ENCODE results near the gene TNFAIP8. TPM values are rescaled to one million over a fixed set of nuclear protein-coding genes. Genes with fewer than 3 reads are reported as not detected.

Gene TNFAIP8
- polyA plus RNA-seq, 1 of the 3 experiments (the other 2 are of a cell fraction), result 31.3 TPM

- Histone ChIP-seq H3K27me3 (ENCODE audit: insufficient read depth) (no peaks in the 10 kb centered on the region), H3K9me2 (no peaks in the 10 kb centered on the region), H3K9me3 (no peaks in the 10 kb centered on the region), H3K36me3 (replicated peaks in 1 of 2; ENCODE audit: control insufficient read depth in 1 of 2, insufficient read depth in 2 of 2, low read length in 1 of 2) (no peaks in the 10 kb centered on the region), H4K20me1 (ENCODE audit: insufficient read depth) (no peaks in the 10 kb centered on the region), H3F3A (replicated peaks; ENCODE audit: insufficient read depth) (peaks cover 5% of the 10 kb centered on the region), H3K4me2 (no peak overlapping the region), H3K27ac (ENCODE audit: low read depth in 2 of 2, low read length in 1 of 2) (no peak overlapping the region), H3K9ac (no peak overlapping the region), H3K79me2 (ENCODE audit: insufficient read depth) (peaks cover 15% of the 10 kb centered on the region), H2AFZ (ENCODE audit: low read depth) (no peak overlapping the region), H3K4me1 (ENCODE audit: control insufficient read depth in 1 of 2, insufficient read depth in 2 of 2, low read depth in 1 of 2, low read length in 1 of 2) (peaks cover 4 to 20% of the 10 kb centered on the region in 2 experiments; a peak in 2 of 4 replicates), H3K4me3 (ENCODE audit: low read depth in 2 of 2, low read length in 1 of 2) (no peak overlapping the region)
- TF ChIP-seq RAD21 (IDR thresholded peaks at IDR 0.05; ENCODE audit: low read length) (no peak), RFX5 (IDR thresholded peaks at IDR 0.05; ENCODE audit: low read length) (no peak)
- POLR2A ChIA-PET, result no interaction called here
- 100% methylated on average over 2 of the region's 2 CpGs for WGBS (ENCODE audit: low lambda C conversion rate)
- CTCF ChIA-PET, result no interaction called here
- no peak for DNase-seq
Observed at GRCh38 chr5:119363936-119364335, 8.1 kb downstream of the TNFAIP8 start.

GRCh38 chr5:119365847-119366539 is 10.2 kb downstream of the TNFAIP8 start:
- no peaks in the 10 kb centered on the region for H3K36me3 ChIP-seq (replicated peaks in 1 of 2; ENCODE audit: control insufficient read depth in 1 of 2, insufficient read depth in 2 of 2, low read length in 1 of 2)
- CTCF ChIA-PET, result interaction anchor here (0.8 to 1.4 kb wide), 3 partner anchors 9 to 377 kb away, joined by 3 to 5 read pairs (median 4); partner anchors contain the start of gene DTWD2
- no peak overlapping the region for H3K4me3 ChIP-seq (ENCODE audit: low read depth in 2 of 2, low read length in 1 of 2)
- H4K20me1 ChIP-seq (ENCODE audit: insufficient read depth), result no peaks in the 10 kb centered on the region
- no peaks in the 10 kb centered on the region for H3K9me2 ChIP-seq
- H3K27me3 ChIP-seq (ENCODE audit: insufficient read depth), result no peaks in the 10 kb centered on the region
- peaks cover 9% of the 10 kb centered on the region for H3F3A ChIP-seq (replicated peaks; ENCODE audit: insufficient read depth)
- TF ChIP-seq MEF2A (IDR thresholded peaks at IDR 0.05; ENCODE audit: borderline replicate concordance, low read depth) (no peak), NRF1 (IDR thresholded peaks at IDR 0.05; ENCODE audit: low read depth, low read length) (no peak), FOXJ3 (CRISPR knock-in tag; IDR thresholded peaks at IDR 0.05) (no peak), RXRA (IDR thresholded peaks at IDR 0.05; ENCODE audit: borderline replicate concordance, low read depth) (no peak), CTCF (IDR thresholded peaks at IDR 0.05) (no peak), SMC3 (IDR thresholded peaks at IDR 0.05; ENCODE audit: low read depth, low read length) (no peak), ELF1 (IDR thresholded peaks at IDR 0.05) (no peak)
- no peak overlapping the region for H3K4me2 ChIP-seq
- no peak overlapping the region for H2AFZ ChIP-seq (ENCODE audit: low read depth)
- 83% methylated on average over 3 of the region's 3 CpGs for WGBS (ENCODE audit: low lambda C conversion rate)
- peak overlapping the region in 1 of 2 experiments; percentile 60; a peak in 2 of 4 replicates for H3K27ac ChIP-seq (ENCODE audit: low read depth in 2 of 2, low read length in 1 of 2)
- DNase-seq, result no peak
- POLR2A ChIA-PET, result no interaction called here
- no peaks in the 10 kb centered on the region for H3K9me3 ChIP-seq
- H3K4me1 ChIP-seq (ENCODE audit: control insufficient read depth in 1 of 2, insufficient read depth in 2 of 2, low read depth in 1 of 2, low read length in 1 of 2), result peaks cover 4 to 25% of the 10 kb centered on the region in 2 experiments; a peak in 3 of 4 replicates
- H3K79me2 ChIP-seq (ENCODE audit: insufficient read depth), result peaks cover 21% of the 10 kb centered on the region
- no peak overlapping the region for H3K9ac ChIP-seq

- Histone ChIP-seq H3K4me1 (ENCODE audit: control insufficient read depth in 1 of 2, insufficient read depth in 2 of 2, low read depth in 1 of 2, low read length in 1 of 2) (peaks cover 4 to 25% of the 10 kb centered on the region in 2 experiments; a peak in 3 of 4 replicates), H3K4me2 (no peak overlapping the region), H3K9me3 (no peaks in the 10 kb centered on the region), H3K27me3 (ENCODE audit: insufficient read depth) (no peaks in the 10 kb centered on the region), H2AFZ (ENCODE audit: low read depth) (no peak overlapping the region), H3K9ac (no peak overlapping the region), H3K79me2 (ENCODE audit: insufficient read depth) (peaks cover 23% of the 10 kb centered on the region), H4K20me1 (ENCODE audit: insufficient read depth) (no peaks in the 10 kb centered on the region), H3K4me3 (ENCODE audit: low read depth in 2 of 2, low read length in 1 of 2) (no peak overlapping the region), H3F3A (replicated peaks; ENCODE audit: insufficient read depth) (peaks cover 9% of the 10 kb centered on the region), H3K27ac (ENCODE audit: low read depth in 2 of 2, low read length in 1 of 2) (peak overlapping the region in 1 of 2 experiments; percentile 60; a peak in 1 of 4 replicates), H3K36me3 (replicated peaks in 1 of 2; ENCODE audit: control insufficient read depth in 1 of 2, insufficient read depth in 2 of 2, low read length in 1 of 2) (no peaks in the 10 kb centered on the region), H3K9me2 (no peaks in the 10 kb centered on the region)
- POLR2A ChIA-PET, result no interaction called here
- DNase-seq, result no peak
- TF ChIP-seq SMC3 (IDR thresholded peaks at IDR 0.05; ENCODE audit: low read depth, low read length) (no peak), PBX3 (IDR thresholded peaks at IDR 0.05) (no peak), EZH2phosphoT487 (IDR thresholded peaks at IDR 0.05; ENCODE audit: borderline replicate concordance, low read depth) (no peak), RFX5 (IDR thresholded peaks at IDR 0.05; ENCODE audit: low read length) (no peak), NRF1 (IDR thresholded peaks at IDR 0.05; ENCODE audit: low read depth, low read length) (no peak), TEAD4 (IDR thresholded peaks at IDR 0.05; ENCODE audit: borderline replicate concordance, insufficient read depth) (no peak), RAD21 (IDR thresholded peaks at IDR 0.05; ENCODE audit: low read length) (no peak), SIN3A (IDR thresholded peaks at IDR 0.05; ENCODE audit: borderline replicate concordance, low read depth, low read length) (no peak), POLR2AphosphoS5 (IDR thresholded peaks at IDR 0.05; ENCODE audit: low read depth, low read length) (no peak), FOXM1 (IDR thresholded peaks at IDR 0.05; ENCODE audit: low read depth) (no peak)
- WGBS (ENCODE audit: low lambda C conversion rate), result 75% methylated on average over 2 of the region's 2 CpGs
- CTCF ChIA-PET, result interaction anchor here (0.8 kb wide), 1 partner anchor 10 kb away, joined by 3 read pairs; no protein-coding TSS in a partner anchor
Observed at GRCh38 chr5:119366540-119366881, 10.7 kb downstream of the TNFAIP8 start.

All from SK-N-SH (cell line).